ENCODE results near the gene TLCD2. TPM values are rescaled to one million over a fixed set of nuclear protein-coding genes. Genes with fewer than 3 reads are reported as not detected.

Gene TLCD2
- total and polyA plus RNA-seq, 9 of the 15 experiments (the other 6 are each of a cell fraction or from before 2014, with no cell fraction given) = 0.10 to 0.89 (median 0.58) TPM

- TF ChIP-seq, protein P1, sequence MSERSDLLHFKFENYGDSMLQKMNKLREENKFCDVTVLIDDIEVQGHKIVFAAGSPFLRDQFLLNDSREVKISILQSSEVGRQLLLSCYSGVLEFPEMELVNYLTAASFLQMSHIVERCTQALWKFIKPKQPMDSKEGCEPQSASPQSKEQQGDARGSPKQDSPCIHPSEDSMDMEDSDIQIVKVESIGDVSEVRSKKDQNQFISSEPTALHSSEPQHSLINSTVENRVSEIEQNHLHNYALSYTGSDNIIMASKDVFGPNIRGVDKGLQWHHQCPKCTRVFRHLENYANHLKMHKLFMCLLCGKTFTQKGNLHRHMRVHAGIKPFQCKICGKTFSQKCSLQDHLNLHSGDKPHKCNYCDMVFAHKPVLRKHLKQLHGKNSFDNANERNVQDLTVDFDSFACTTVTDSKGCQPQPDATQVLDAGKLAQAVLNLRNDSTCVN (CRISPR knock-in tag; IDR thresholded peaks at IDR 0.05) = no peak
- TF ChIP-seq RB1 (IDR thresholded peaks at IDR 0.05; ENCODE audit: low read depth) = no peak
- TF ChIP-seq SRF (CRISPR knock-in tag; IDR thresholded peaks at IDR 0.05) = no peak
- TF ChIP-seq ZNF217 (CRISPR knock-in tag; IDR thresholded peaks at IDR 0.05) = no peak
- no peak for TF ChIP-seq ARID3B (CRISPR knock-in tag; IDR thresholded peaks at IDR 0.05; ENCODE audit: borderline replicate concordance)
- no peak for TF ChIP-seq SIN3B (IDR thresholded peaks at IDR 0.05; ENCODE audit: low read depth)
- peak; percentile 92 for TF ChIP-seq HMGN3 (IDR thresholded peaks at IDR 0.05; ENCODE audit: borderline replicate concordance, extremely low read depth, insufficient read length, low read depth, low read length)
- no peak for TF ChIP-seq SMARCE1 (IDR thresholded peaks at IDR 0.05)
- TF ChIP-seq ILF3 (IDR thresholded peaks at IDR 0.05; ENCODE audit: borderline replicate concordance) = no peak
- TF ChIP-seq ZNF586 (CRISPR knock-in tag; conservative IDR thresholded peaks at IDR 0.05) = no peak
- TF ChIP-seq, protein P2, sequence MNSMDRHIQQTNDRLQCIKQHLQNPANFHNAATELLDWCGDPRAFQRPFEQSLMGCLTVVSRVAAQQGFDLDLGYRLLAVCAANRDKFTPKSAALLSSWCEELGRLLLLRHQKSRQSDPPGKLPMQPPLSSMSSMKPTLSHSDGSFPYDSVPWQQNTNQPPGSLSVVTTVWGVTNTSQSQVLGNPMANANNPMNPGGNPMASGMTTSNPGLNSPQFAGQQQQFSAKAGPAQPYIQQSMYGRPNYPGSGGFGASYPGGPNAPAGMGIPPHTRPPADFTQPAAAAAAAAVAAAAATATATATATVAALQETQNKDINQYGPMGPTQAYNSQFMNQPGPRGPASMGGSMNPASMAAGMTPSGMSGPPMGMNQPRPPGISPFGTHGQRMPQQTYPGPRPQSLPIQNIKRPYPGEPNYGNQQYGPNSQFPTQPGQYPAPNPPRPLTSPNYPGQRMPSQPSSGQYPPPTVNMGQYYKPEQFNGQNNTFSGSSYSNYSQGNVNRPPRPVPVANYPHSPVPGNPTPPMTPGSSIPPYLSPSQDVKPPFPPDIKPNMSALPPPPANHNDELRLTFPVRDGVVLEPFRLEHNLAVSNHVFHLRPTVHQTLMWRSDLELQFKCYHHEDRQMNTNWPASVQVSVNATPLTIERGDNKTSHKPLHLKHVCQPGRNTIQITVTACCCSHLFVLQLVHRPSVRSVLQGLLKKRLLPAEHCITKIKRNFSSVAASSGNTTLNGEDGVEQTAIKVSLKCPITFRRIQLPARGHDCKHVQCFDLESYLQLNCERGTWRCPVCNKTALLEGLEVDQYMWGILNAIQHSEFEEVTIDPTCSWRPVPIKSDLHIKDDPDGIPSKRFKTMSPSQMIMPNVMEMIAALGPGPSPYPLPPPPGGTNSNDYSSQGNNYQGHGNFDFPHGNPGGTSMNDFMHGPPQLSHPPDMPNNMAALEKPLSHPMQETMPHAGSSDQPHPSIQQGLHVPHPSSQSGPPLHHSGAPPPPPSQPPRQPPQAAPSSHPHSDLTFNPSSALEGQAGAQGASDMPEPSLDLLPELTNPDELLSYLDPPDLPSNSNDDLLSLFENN (IDR thresholded peaks at IDR 0.05; ENCODE audit: low read depth in 2 of 2, low read length in 2 of 2) = 0 out of 4 replicates have a peak, but pooled peaks of 1 of the 2 experiments have one; percentile 59
- TF ChIP-seq, protein P3, sequence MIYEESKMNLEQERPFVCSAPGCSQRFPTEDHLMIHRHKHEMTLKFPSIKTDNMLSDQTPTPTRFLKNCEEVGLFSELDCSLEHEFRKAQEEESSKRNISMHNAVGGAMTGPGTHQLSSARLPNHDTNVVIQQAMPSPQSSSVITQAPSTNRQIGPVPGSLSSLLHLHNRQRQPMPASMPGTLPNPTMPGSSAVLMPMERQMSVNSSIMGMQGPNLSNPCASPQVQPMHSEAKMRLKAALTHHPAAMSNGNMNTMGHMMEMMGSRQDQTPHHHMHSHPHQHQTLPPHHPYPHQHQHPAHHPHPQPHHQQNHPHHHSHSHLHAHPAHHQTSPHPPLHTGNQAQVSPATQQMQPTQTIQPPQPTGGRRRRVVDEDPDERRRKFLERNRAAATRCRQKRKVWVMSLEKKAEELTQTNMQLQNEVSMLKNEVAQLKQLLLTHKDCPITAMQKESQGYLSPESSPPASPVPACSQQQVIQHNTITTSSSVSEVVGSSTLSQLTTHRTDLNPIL (CRISPR knock-in tag; IDR thresholded peaks at IDR 0.05) = no peak
- TF ChIP-seq TRIM28 (IDR thresholded peaks at IDR 0.05) = no peak
- TF ChIP-seq MCM7 (IDR thresholded peaks at IDR 0.05) = no peak
- TF ChIP-seq BRF1 (IDR thresholded peaks at IDR 0.05; ENCODE audit: borderline replicate concordance, extremely low read depth, insufficient read length) = no peak
- TF ChIP-seq PML (IDR thresholded peaks at IDR 0.05; ENCODE audit: low read length) = no peak
- TF ChIP-seq HDAC3 (IDR thresholded peaks at IDR 0.05; ENCODE audit: borderline replicate concordance, partially characterized antibody) = no peak
- TF ChIP-seq SREBF1 (IDR thresholded peaks at IDR 0.05; ENCODE audit: borderline replicate concordance, low read depth, low read length) = no peak
- no peak for TF ChIP-seq ZNF24 (IDR thresholded peaks at IDR 0.05)
- TF ChIP-seq SAFB (IDR thresholded peaks at IDR 0.05; ENCODE audit: borderline replicate concordance, low read depth, low read length) = no peak
Measured at GRCh38 chr17:1730326-1731193, 20.4 kb upstream of the TLCD2 start (continued).
